Astrocyte (in vitro differentiated cells and primary cell): ENCODE measurements around the gene FKBP10.

Source experiments
- CTCF ChIP-seq: IDR thresholded peaks from 2 replicates; pipeline ENCODE4 v1.5.1; 2011; ENCODE audit warnings: low read depth, mild to moderate bottlenecking, inconsistent platforms, low read length, moderate library complexity; ENCODE audit not compliant: insufficient read depth
- EZH2 ChIP-seq: IDR thresholded peaks from 2 replicates; pipeline ENCODE4 v1.6.1; 2012; ENCODE audit warnings: mild to moderate bottlenecking, low read length, inconsistent platforms; ENCODE audit not compliant: insufficient read depth

GRCh38 chr17:41777157-41777573, 35.6 kb upstream of the FKBP10 start:
- no peak for TF ChIP-seq CTCF
- TF ChIP-seq EZH2: no peak
